ENCODE measurements around the gene MIF.

DNA sequence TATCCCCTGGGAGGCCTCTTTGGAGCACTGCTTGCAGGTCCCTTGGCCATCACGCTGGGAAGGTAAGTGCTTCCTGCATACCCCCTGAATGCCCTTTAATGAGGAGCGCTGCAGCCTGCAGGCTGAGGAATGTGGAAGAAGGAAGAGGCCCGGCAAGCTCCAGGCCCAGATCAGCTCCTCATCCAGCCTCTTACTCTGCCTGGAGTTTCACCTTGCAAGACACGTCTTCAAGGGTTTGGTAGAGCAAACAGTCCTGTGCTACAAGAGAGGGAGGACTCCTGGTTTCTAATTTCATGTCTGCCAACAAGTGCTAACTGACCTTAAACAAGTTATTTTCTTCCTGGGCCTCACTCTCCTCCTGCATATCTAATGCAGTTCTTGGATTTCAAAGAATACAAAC lies 25.6 kb upstream of the MIF start:
- TF ChIP-seq ZNF274 (IDR thresholded peaks at IDR 0.05; ENCODE audit: low read depth, low read length): no peak
- TF ChIP-seq SUZ12 (IDR thresholded peaks at IDR 0.05; ENCODE audit: extremely low read depth, insufficient read depth, insufficient read length): no peak
- no peak for TF ChIP-seq YY1 (IDR thresholded peaks at IDR 0.05; ENCODE audit: insufficient read depth, insufficient read length)

Data from NT2/D1 (cell line).